OCI-LY1 (cell line): ENCODE data around the gene SPACA1.

Experiments used
- H2AFZ ChIP-seq: fragments of 200-600 bp; sonication (generic), shearing (Covaris generic); 2 replicates; pipeline ENCODE4 v1.6.0; 2014; ENCODE audit warnings: antibody characterized with exemption, mild to moderate bottlenecking, low read length
- H3F3A ChIP-seq: fragments of 200-600 bp; sonication (generic), shearing (Covaris generic); 2 replicates; pipeline ENCODE4 v1.6.0; 2014; ENCODE audit warnings: mild to moderate bottlenecking, antibody characterized with exemption, low read length, moderate library complexity; ENCODE audit not compliant: insufficient read depth
- H3K27ac ChIP-seq: fragments of 200-600 bp; sonication (generic); 2 replicates; pipeline ENCODE4 v1.5.1; 2014; ENCODE audit warnings: low read length, mixed run types, mild to moderate bottlenecking, low read depth; ENCODE audit not compliant: poor library complexity, severe bottlenecking
- H3K27me3 ChIP-seq: fragments of 200-600 bp; sonication (generic); 2 replicates; pipeline ENCODE4 v1.6.0; 2014; ENCODE audit warnings: antibody characterized with exemption, mild to moderate bottlenecking, low read length, moderate library complexity; ENCODE audit not compliant: insufficient read depth
- H3K36me3 ChIP-seq: fragments of 200-600 bp; sonication (generic); 2 replicates; pipeline ENCODE4 v1.6.1; 2014; ENCODE audit warnings: mild to moderate bottlenecking, antibody characterized with exemption, low read length, moderate library complexity, mixed read lengths; ENCODE audit not compliant: insufficient read depth
- H3K4me1 ChIP-seq: fragments of 200-600 bp; sonication (generic); 2 replicates; pipeline ENCODE4 v1.5.1; 2014; ENCODE audit warnings: mild to moderate bottlenecking, low read length, moderate library complexity; ENCODE audit not compliant: insufficient read depth, severe bottlenecking
- H3K4me2 ChIP-seq: fragments of 200-600 bp; sonication (generic), shearing (Covaris generic); 2 replicates; pipeline ENCODE4 v1.6.1; 2014; ENCODE audit warnings: low read length
- H3K4me3 ChIP-seq: fragments of 200-600 bp; sonication (generic); 2 replicates; pipeline ENCODE4 v1.5.1; 2014; ENCODE audit warnings: low read length, low read depth, mild to moderate bottlenecking, mixed read lengths; ENCODE audit not compliant: poor library complexity, severe bottlenecking
- H3K79me2 ChIP-seq: fragments of 200-600 bp; shearing (Covaris generic); 2 replicates; pipeline ENCODE4 v1.6.1; 2016; ENCODE audit warnings: mixed run types, low read length, mixed read lengths; ENCODE audit not compliant: insufficient read depth
- H3K9ac ChIP-seq: fragments of 200-600 bp; sonication (generic), shearing (Covaris generic); 2 replicates; pipeline ENCODE4 v1.6.1; 2014; ENCODE audit warnings: mild to moderate bottlenecking, low read length, mixed read lengths
- H3K9me2 ChIP-seq: fragments of 200-600 bp; sonication (generic), shearing (Covaris generic); 2 replicates; pipeline ENCODE4 v1.6.1; 2014; ENCODE audit warnings: low read depth, mild to moderate bottlenecking, low read length, mixed read lengths
- H3K9me3 ChIP-seq: fragments of 200-600 bp; shearing (Covaris generic); 2 replicates; pipeline ENCODE4 v1.6.1; 2014; ENCODE audit warnings: low read length, mixed read lengths
- H4K20me1 ChIP-seq: fragments of 200-600 bp; sonication (generic), shearing (Covaris generic); 2 replicates; pipeline ENCODE4 v1.6.0; 2016; ENCODE audit warnings: mild to moderate bottlenecking, low read length; ENCODE audit not compliant: insufficient read depth
- CTCF ChIP-seq: fragments of 200-600 bp; sonication (generic), shearing (Covaris generic); IDR thresholded peaks from 2 replicates; pipeline ENCODE4 v1.5.1; 2017; ENCODE audit warnings: mild to moderate bottlenecking, antibody characterized with exemption, low read length, moderate library complexity, mixed read lengths
- EZH2 ChIP-seq: fragments of 200-600 bp; sonication (generic), shearing (Covaris generic); IDR thresholded peaks from 2 replicates; pipeline ENCODE4 v1.8.0; 2017; ENCODE audit warnings: borderline replicate concordance, mixed run types, mild to moderate bottlenecking, antibody characterized with exemption, low read length, moderate library complexity, mixed read lengths

SPACA1 gene

DNA sequence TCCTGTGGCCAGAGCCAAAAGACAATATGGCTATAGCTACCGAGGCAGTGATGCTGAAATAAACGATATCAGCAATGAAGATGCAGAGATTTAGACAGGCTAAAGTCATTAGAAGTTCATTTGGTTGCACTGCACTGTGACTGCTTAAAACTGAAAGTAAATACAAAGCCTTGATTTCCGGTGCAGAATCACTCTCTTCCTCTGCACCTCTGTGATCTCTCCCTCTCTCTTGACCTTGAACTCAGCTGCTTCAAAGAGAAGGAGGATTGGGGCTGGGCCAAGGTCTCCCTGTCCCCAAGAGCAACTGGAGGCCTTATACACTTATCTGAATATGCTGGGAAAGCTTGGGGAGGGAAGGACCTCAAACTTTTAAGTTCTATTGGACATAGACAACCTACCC, 34.6 kb upstream of the SPACA1 start:
- Histone ChIP-seq H4K20me1 (no peaks in the 10 kb centered on the region), H3K36me3 (no peaks in the 10 kb centered on the region), H3F3A (no peaks in the 10 kb centered on the region), H3K9ac (no peak overlapping the region), H3K79me2 (no peaks in the 10 kb centered on the region), H3K4me3 (peak overlapping the region; percentile 1), H3K27me3 (no peaks in the 10 kb centered on the region), H3K4me2 (peak overlapping the region; percentile 31; the same call in 1 of the 2 replicates), H2AFZ (peak overlapping the region; percentile 36), H3K9me3 (no peaks in the 10 kb centered on the region), H3K27ac (peak overlapping the region; percentile 43), H3K9me2 (no peaks in the 10 kb centered on the region), H3K4me1 (peaks cover 13% of the 10 kb centered on the region)
- TF ChIP-seq EZH2 (no peak), CTCF (no peak)

- H3K27me3 ChIP-seq: no peaks in the 10 kb centered on the region
- TF ChIP-seq CTCF (peak; percentile 48; the same call in 1 of the 2 replicates), EZH2 (no peak)
- H4K20me1 ChIP-seq: no peaks in the 10 kb centered on the region
- H3K4me3 ChIP-seq: peak overlapping the region; percentile 1
- H3K27ac ChIP-seq: peak overlapping the region; percentile 43
- H3K9me2 ChIP-seq: no peaks in the 10 kb centered on the region
- peak overlapping the region; percentile 36; the same call in 1 of the 2 replicates for H2AFZ ChIP-seq
- H3K9ac ChIP-seq: no peak overlapping the region
- peak overlapping the region; percentile 31; the same call in 1 of the 2 replicates for H3K4me2 ChIP-seq
- no peaks in the 10 kb centered on the region for H3F3A ChIP-seq
- H3K36me3 ChIP-seq: no peaks in the 10 kb centered on the region
- H3K4me1 ChIP-seq: peaks cover 13% of the 10 kb centered on the region
- no peaks in the 10 kb centered on the region for H3K9me3 ChIP-seq
- no peaks in the 10 kb centered on the region for H3K79me2 ChIP-seq
Observed at GRCh38 chr6:88013554-88013953, 34.1 kb upstream of the SPACA1 start.

GRCh38 chr6:88020439-88020838, 27.2 kb upstream of the SPACA1 start:
- Histone ChIP-seq H3K9me2 (no peaks in the 10 kb centered on the region), H2AFZ (no peak overlapping the region; the same call in 1 of the 2 replicates), H3K4me1 (no peaks in the 10 kb centered on the region), H3K27me3 (no peaks in the 10 kb centered on the region), H3K4me2 (no peak overlapping the region), H3K4me3 (no peak overlapping the region), H3K36me3 (no peaks in the 10 kb centered on the region), H3K79me2 (no peaks in the 10 kb centered on the region), H3K9ac (no peak overlapping the region), H3F3A (no peaks in the 10 kb centered on the region), H3K27ac (no peak overlapping the region), H3K9me3 (no peaks in the 10 kb centered on the region), H4K20me1 (no peaks in the 10 kb centered on the region)
- TF ChIP-seq EZH2 (no peak), CTCF (no peak)
